NCI-H2196 (cell line): ENCODE results near the gene KCNA1.

Source experiments
- DNase-seq: peaks from one replicate; lab custom pipeline; 2025; ENCODE audit not compliant: unreplicated experiment; lab: John Stamatoyannopoulos, UW

Gene KCNA1

GRCh38 chr12:4910502-4911315 lies 1.0 kb downstream of the KCNA1 start:
- DNase-seq: no peak

GRCh38 chr12:4911316-4911994 lies 1.8 kb downstream of the KCNA1 start:
- DNase-seq: no peak

GRCh38 chr12:4914720-4915119 lies 5.0 kb downstream of the KCNA1 start:
- DNase-seq: no peak

GRCh38 chr12:4915752-4916151 lies 6.0 kb downstream of the KCNA1 start:
- DNase-seq: no peak

GRCh38 chr12:4918950-4919660 lies 9.4 kb downstream of the KCNA1 start:
- DNase-seq: peak; percentile 7

GRCh38 chr12:4932576-4932975 lies 22.9 kb downstream of the KCNA1 start:
- DNase-seq: no peak

GRCh38 chr12:4933411-4933810 lies 23.7 kb downstream of the KCNA1 start:
- DNase-seq: no peak

- no peak for DNase-seq
Observed at GRCh38 chr12:4934407-4935035, 24.8 kb downstream of the KCNA1 start.

GRCh38 chr12:4938900-4939299 lies 29.2 kb downstream of the KCNA1 start:
- DNase-seq: no peak

- DNase-seq: no peak
Observed at GRCh38 chr12:4939418-4940023, 29.8 kb downstream of the KCNA1 start.

GRCh38 chr12:4943067-4943937 lies 33.6 kb downstream of the KCNA1 start:
- DNase-seq: no peak

- no peak for DNase-seq
Observed at GRCh38 chr12:4943938-4944284, 34.2 kb downstream of the KCNA1 start.

GRCh38 chr12:4947253-4947652 lies 37.5 kb downstream of the KCNA1 start:
- no peak for DNase-seq

- no peak for DNase-seq
Observed at GRCh38 chr12:4951083-4951482, 41.4 kb downstream of the KCNA1 start.

- no peak for DNase-seq
Observed at GRCh38 chr12:4951601-4952000, 41.9 kb downstream of the KCNA1 start.

- no peak for DNase-seq
Observed at GRCh38 chr12:4954621-4955354, 45.1 kb downstream of the KCNA1 start.

- no peak for DNase-seq
Observed at GRCh38 chr12:4956054-4956453, 46.3 kb downstream of the KCNA1 start.

- DNase-seq: no peak
Observed at GRCh38 chr12:4956968-4957367, 47.3 kb downstream of the KCNA1 start.

- DNase-seq: no peak
Observed at GRCh38 chr12:4957761-4958160, 48.1 kb downstream of the KCNA1 start.
